HG03108 (cell line): ENCODE measurements around the gene GSTA5.
"Not testable (repeated sequence)": the region's sequence is repeated elsewhere in the genome, so short reads cannot be mapped to it uniquely, and the experiment has no call there.

Experiments used
- ATAC-seq: cut with Tn5 transposase; IDR thresholded peaks from one replicate; pipeline ENCODE4 v1.9.1; 2021; ENCODE audit warnings: moderate library complexity; ENCODE audit not compliant: unreplicated experiment

GSTA5 gene

DNA sequence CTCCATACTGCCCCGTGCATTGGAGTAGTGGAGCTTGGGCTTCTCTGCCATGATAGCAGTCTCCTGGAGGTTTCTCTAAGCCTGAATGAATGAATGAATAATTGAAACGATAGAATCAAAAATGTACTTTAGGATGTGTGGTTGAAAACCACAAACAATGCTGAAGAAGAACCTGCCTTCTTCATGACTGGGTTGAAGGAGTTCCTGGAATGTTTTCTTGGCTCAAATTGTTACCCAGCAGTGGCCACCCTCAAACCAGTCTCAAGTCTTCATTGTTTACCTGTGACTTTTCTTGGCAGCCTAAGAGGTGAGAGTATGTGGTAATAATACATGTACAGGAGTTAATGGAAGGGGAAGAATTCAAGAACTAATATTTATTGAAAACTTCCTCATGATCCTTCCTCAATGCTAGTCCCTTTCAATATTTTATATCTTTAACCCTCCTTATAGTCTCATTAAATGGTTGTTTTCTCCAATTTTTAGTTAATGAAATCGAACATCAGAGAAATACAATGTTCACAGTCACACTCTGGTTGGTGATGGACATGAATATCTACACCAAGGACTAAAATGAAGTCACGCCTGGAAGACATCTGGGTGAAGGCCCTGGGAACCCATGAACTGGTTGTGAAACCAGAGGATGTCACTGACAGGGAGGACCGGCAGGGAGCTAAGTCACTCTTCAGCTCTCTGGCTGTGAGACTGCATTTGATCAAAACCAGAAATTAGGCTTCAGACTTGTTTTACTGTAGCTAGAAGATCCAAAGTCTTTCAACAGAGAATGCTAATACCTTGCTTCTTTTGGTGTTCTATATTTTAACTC is at the start of gene GSTA5:
Gene GSTA5 (minus strand): TSS at position 51 of the 823 bp plus-strand sequence.
- no peak for ATAC-seq

DNA sequence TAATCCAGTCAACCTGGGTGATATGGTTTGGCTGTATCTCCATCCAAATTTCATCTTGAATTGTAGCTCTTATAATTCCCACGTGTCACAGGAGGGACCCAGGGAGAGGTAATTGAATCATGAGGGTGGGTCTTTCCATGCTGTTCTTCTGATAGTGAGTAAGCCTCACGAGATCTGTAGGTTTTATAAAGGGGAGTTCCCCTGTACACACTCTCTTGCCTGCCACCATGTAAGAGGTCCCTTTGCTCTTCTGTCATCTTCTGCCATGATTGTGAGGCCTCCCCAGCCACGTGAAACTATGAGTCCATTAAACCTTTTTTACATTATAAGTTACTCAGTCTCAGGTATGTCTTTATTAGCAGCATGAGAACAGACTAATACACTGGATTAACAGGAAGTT is 49.4 kb upstream of the GSTA5 start:
- no peak for ATAC-seq

DNA sequence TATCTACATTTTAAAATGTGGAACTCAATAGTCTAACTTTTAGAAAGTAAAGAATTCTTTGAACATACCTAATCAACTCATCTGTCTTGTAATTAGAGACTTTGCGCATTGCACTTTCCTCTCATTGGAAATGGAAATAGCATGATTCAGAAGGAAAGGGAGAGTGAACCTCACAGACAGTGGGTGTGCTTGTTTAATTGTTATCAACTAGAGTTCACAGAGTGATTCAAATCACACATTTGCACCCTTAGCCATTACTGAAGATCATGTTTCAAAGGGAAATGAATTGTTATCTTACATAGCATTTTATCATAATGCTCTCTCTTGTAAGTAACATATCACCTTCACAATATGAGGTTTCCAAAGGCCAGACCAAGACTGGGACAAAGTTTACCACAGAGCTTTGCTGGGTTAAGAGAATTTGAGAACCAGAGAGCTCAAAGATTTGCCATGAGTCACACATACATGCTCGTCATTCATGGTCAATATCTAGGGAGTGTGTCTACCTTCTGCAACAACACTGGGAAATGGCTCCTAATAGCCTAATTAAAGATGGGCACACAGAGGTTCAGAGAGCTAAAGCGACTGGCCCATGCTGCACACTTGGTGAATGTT is 47.4 kb upstream of the GSTA5 start:
- no peak for ATAC-seq

GRCh38 chr6:52881996-52882841 is 41.6 kb upstream of the GSTA5 start:
- ATAC-seq = peak; percentile 99

DNA sequence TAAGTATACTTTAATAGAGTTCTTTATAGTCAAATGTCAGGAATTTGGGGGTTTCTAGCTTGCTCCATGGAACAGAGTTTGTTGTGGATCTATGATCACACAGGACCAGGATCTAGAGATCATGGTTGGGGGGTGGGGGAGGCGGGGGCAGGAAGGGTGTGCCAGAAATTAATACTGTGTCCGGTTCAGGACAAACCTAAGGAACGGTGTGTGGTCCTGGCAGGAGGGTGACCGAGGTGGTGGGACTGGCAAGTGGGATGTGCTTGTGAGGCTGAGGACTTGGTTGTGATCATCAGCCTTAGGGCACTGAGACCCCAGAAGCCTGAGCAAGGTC is 41.0 kb upstream of the GSTA5 start:
- no peak for ATAC-seq

DNA sequence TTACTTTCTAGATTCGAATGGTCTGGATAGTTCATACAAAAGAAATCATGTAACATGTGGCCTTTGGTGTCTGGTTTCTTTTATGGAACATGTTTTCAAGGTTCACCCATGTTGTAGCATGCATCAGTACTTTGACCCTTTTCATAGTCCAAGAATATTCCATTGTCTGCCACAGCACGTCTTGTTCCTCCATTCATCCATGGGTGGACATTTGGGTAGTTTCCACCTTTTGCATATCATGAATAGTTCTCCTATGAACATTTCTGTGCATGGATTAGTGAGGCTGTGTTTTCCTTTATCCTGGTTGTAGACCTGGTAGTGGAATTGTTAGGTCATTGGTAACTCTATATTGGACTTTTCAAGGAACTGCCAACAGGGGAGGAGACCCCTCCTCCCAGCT is 37.2 kb upstream of the GSTA5 start:
- no peak for ATAC-seq

- ATAC-seq = no peak
These were observed 36.6 kb upstream of the GSTA5 start for GRCh38 chr6:52877168-52877567.

DNA sequence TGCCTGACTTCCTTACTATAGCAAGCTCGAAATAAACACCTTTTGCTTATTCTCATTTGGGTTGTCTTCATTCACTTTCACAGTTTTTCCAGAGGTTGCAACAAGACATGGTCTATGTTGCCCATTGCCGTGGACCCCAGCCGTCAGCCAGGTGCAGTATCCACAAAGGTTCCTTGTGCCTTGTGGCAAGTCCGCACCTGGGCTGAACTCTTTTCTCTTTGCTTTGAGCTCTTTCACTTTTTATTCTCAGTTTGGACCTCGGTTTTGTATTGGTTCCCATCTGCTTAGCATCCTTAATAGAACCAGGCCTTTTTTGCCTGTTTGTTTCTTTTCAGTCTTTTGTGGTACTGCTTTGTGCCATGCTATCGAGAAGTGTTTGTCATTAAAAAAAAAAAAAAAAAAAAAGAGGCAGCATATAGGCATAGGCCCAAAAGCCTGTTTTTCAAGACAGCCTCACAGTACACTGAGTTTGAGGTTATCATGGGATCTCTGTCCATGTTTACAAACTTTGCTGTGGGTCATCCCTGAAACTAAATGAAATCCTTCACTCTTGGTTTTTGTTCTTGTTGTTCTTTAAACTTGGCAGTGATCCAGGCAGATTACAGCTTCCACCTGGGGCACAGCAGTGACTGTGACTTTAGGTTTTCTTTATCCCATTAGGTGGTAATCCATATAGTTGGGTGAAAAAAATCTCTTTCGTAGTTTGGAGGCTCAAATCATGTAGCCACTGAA is 35.6 kb upstream of the GSTA5 start:
- ATAC-seq = no peak

DNA sequence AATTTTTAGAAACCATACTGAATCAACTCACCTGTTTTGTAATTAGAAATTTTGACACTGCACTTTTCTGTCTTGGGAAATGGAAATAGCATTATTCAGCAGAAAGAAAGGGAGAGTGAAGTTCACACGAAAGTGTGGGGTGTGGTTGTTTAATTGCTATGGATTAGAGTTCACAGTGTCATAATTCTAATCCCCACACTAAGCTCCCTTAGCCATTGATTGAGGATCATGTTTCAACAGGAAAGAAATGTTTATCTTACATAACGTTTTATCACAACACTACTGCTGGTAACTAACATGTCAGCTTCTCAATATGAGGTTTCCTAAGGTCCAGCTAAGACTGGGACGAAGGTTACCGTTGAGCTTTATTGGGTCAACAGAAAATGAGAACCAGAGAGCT is 31.4 kb upstream of the GSTA5 start:
- no peak for ATAC-seq

GRCh38 chr6:52871621-52872020 is 31.0 kb upstream of the GSTA5 start:
- ATAC-seq = no peak

DNA sequence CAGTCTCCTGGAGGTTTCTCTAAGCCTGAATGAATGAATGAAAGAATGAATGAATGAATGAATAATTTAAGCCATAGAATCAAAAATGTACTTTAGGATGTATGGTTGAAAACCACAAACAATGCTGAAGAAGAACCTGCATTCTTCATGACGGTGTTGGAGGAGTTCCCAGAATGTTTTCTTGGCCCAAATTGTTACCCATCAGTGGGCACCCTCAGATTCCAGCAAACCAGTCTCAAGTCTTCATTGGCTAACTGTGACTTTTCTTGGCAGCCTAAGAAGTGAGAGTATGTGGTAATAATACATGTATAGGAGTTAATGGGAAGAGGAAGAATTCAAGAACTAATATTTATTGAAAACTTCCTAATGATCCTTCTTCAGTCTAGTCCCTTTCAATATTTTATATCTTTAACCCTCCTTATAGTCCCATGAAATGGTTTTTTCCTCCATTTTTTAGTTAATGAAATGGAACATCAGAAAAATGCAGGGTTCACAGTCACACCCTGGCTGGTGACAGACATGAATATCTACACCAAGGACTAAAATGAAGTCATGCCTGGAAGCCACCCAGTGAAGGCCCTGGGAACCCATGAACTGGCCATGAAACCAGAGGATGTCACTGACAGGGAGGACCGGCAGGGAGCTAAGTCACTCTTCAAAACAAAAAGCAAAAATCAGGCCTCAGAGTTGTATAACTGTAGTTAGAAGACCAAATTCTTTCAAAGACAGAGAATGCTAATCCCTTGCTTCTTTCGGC is 29.9 kb upstream of the GSTA5 start:
- ATAC-seq = not testable (repeated sequence)

DNA sequence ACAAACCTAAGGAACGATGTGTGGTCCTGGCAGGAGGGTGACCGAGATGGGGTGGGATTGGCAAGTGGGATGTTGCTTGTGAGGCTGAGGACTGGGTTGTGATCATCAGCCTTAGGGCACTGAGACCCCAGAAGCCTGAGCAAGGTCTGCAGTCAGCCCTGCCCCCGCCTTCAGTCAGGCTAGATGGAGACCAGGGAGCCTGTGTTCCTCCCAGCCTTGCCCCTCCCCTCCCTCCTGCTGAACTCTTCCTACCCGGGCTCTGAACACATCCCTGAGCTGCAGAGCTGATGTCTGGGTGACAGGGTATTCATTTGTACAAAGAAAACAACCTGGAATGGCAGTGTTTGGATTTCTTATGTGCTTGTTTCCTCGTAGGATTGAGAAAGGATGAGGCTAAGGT is 28.3 kb upstream of the GSTA5 start:
- ATAC-seq = not testable (repeated sequence)

- ATAC-seq = no peak
These were observed 27.6 kb upstream of the GSTA5 start for GRCh38 chr6:52868240-52868639.

GRCh38 chr6:52861151-52861550 is 20.5 kb upstream of the GSTA5 start:
- not testable (repeated sequence) for ATAC-seq

GRCh38 chr6:52858416-52858815 is 17.8 kb upstream of the GSTA5 start:
- no peak for ATAC-seq

GRCh38 chr6:52856137-52856536 is 15.5 kb upstream of the GSTA5 start:
- not testable (repeated sequence) for ATAC-seq

DNA sequence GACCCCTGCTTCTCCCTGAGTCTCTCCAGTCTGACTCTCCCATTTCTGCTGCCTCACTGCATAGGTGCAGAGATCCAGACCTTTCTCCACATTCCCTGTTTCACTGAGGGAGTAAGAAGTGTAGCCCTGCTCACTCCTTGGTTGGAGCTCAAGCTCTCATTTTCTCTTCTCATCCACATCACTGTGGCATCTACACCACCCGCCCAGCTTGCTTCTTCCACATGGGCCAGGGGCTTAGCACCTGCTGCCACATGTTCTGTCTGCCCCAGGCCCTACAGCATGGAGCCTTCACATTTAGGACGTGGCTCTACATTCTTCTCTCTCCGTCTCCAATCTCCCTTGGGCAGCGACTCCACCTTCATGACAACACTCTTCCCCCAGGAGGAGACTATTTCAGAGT is 8.5 kb upstream of the GSTA5 start:
- ATAC-seq = no peak

GRCh38 chr6:52846002-52846401 is 5.4 kb upstream of the GSTA5 start:
- ATAC-seq = no peak

DNA sequence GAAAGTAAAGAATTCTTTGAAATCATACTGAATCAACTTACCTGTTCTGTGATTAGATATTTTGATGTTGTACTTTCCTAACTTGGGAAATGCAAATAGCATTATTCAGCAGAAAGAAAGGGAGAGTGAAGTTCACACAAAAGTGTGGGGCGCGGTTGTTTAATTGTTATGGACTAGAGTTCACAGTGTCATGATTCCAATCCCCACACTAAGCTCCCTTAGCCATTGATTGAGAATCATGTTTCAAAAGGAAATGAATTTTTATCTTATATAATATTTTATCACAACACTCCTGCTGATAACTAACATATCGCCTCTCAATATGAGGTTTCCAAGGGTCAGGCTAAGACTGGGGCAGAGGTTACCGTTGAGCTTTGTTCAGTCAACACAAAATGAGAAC is 3.0 kb upstream of the GSTA5 start:
- ATAC-seq = no peak
